Measurements from ENCODE around the gene ZDHHC19. TPM values are rescaled to one million over a fixed set of nuclear protein-coding genes. Genes with fewer than 3 reads are reported as not detected.
A peak's percentile ranks its signal among the peaks of the same experiment; 100 is the strongest.
"Not testable (repeated sequence)": the region's sequence is repeated elsewhere in the genome, so short reads cannot be mapped to it uniquely, and the experiment has no call there.

Gene ZDHHC19
- total RNA-seq, 1 donor from 2014 or later, result 1.2 TPM

- DNase-seq (ENCODE audit: low spot score), result no peak
Measured at GRCh38 chr3:196225763-196226364, 14.7 kb upstream of the ZDHHC19 start.

- DNase-seq (ENCODE audit: low spot score), result no peak
Measured at GRCh38 chr3:196225086-196225485, 13.9 kb upstream of the ZDHHC19 start.

GRCh38 chr3:196222876-196223595, 11.8 kb upstream of the ZDHHC19 start:
- DNase-seq (ENCODE audit: low spot score), result no peak

GRCh38 chr3:196220991-196221390, 9.8 kb upstream of the ZDHHC19 start:
- no peak for DNase-seq (ENCODE audit: low spot score)

GRCh38 chr3:196220587-196220986, 9.4 kb upstream of the ZDHHC19 start:
- no peak for DNase-seq (ENCODE audit: low spot score)

GRCh38 chr3:196219970-196220311, 8.7 kb upstream of the ZDHHC19 start:
- DNase-seq (ENCODE audit: low spot score), result no peak

- DNase-seq (ENCODE audit: low spot score), result peak; percentile 56
Measured at GRCh38 chr3:196219194-196219969, 8.2 kb upstream of the ZDHHC19 start.

GRCh38 chr3:196218155-196218712, 7.0 kb upstream of the ZDHHC19 start:
- no peak for DNase-seq (ENCODE audit: low spot score)

GRCh38 chr3:196217307-196218154, 6.3 kb upstream of the ZDHHC19 start:
- no peak for DNase-seq (ENCODE audit: low spot score)

- no peak for DNase-seq (ENCODE audit: low spot score)
Measured at GRCh38 chr3:196216681-196217211, 5.5 kb upstream of the ZDHHC19 start.

- peak; percentile 51 for DNase-seq (ENCODE audit: low spot score)
Measured at GRCh38 chr3:196216089-196216564, 4.9 kb upstream of the ZDHHC19 start, which contains the start of gene SLC51A. Gene SLC51A (plus strand): TSS chr3:196216534. CDS start chr3:196216713, 179 bp downstream.

- no peak for DNase-seq (ENCODE audit: low spot score)
Measured at GRCh38 chr3:196215493-196216020, 4.4 kb upstream of the ZDHHC19 start.

GRCh38 chr3:196214783-196215441, 3.7 kb upstream of the ZDHHC19 start:
- no peak for DNase-seq (ENCODE audit: low spot score)

GRCh38 chr3:196209944-196210672, 1.1 kb downstream of the ZDHHC19 start:
- DNase-seq (ENCODE audit: low spot score), result not testable (repeated sequence)

- DNase-seq (ENCODE audit: low spot score), result no peak
Measured at GRCh38 chr3:196208942-196209695, 2.1 kb downstream of the ZDHHC19 start.

GRCh38 chr3:196207833-196208607, 3.2 kb downstream of the ZDHHC19 start:
- no peak for DNase-seq (ENCODE audit: low spot score)

GRCh38 chr3:196207159-196207832, 3.9 kb downstream of the ZDHHC19 start:
- DNase-seq (ENCODE audit: low spot score), result no peak
